ENCODE measurements around the gene EIF5.

EIF5 gene

GRCh38 chr14:103333754-103334643 lies at the start of gene EIF5:
Gene EIF5, plus strand, starts transcription at chr14:103334237. Its CDS starts 1,624 bp downstream, at chr14:103335861.
- DNase-seq: peak; percentile 97

GRCh38 chr14:103284574-103285467 lies 49.2 kb upstream of the EIF5 start:
- DNase-seq: no peak

- no peak for DNase-seq
Measured at GRCh38 chr14:103286460-103286859, 47.6 kb upstream of the EIF5 start.

- no peak for DNase-seq
Measured at GRCh38 chr14:103286968-103287850, 46.8 kb upstream of the EIF5 start.

- no peak for DNase-seq
Measured at GRCh38 chr14:103288076-103288766, 45.8 kb upstream of the EIF5 start.

- DNase-seq: no peak
Measured at GRCh38 chr14:103290056-103290455, 44.0 kb upstream of the EIF5 start.

DNA sequence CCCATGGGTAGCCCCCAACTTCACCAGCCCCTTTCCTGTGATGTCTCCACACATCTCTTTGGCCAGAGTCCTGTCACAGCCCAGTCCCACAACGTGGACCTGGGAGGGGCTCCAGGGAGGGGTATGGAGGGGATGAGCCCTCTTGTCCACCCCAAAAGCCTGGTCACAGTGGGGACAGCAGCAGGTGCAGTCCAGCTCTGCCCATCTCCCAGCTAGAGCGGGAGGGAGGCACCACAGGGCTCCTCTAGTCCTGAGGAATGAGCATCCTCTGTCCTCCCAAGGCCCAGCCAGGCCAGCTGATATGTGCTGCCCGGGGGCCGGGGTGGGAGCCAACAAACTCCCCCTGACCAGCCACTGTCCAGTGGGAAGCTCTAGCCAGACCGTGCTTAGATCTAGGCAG lies 43.5 kb upstream of the EIF5 start:
- DNase-seq: no peak

GRCh38 chr14:103290961-103291360 lies 43.1 kb upstream of the EIF5 start:
- DNase-seq: no peak

GRCh38 chr14:103292426-103293374 lies 41.3 kb upstream of the EIF5 start:
- DNase-seq: no peak

GRCh38 chr14:103293465-103293864 lies 40.6 kb upstream of the EIF5 start:
- DNase-seq: no peak

DNA sequence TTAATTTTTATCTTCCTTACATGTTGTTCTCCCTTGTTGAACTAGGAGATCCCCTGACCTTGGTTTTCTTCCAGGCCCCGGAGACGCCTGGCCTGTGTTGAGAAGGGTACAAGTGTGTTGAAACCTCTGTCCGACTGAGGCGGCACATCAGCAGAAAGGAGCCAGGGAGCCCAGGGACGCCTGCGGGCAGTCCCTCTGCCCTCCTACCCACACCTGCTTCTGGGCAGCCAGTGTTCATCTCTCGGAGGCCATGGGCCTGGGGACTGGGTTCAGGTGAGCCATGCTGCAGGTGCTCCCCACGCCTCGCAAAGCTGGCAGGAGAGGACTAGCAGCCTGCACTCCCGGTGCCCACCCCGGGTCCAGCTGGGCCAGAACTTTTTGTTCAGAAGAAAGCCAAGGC lies 39.9 kb upstream of the EIF5 start:
- DNase-seq: no peak

DNA sequence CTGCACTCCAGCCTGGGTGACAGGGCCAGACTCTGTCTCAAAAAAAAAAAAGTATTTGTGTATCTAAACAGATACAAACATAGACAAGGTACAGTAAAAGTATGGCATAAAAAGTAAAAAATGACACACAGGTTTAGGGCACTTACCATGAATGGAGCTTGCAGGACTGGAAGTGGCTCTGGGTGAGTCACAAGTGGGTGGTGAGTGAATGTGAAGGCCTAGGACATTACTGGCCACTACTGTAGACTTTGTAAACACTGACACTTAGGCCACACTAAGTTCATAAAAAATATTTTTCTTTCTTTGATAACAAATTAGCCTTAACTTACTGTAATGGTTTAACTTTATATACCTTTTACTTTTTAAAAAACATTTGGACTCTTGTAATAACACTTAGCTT lies 38.0 kb upstream of the EIF5 start:
- no peak for DNase-seq

DNA sequence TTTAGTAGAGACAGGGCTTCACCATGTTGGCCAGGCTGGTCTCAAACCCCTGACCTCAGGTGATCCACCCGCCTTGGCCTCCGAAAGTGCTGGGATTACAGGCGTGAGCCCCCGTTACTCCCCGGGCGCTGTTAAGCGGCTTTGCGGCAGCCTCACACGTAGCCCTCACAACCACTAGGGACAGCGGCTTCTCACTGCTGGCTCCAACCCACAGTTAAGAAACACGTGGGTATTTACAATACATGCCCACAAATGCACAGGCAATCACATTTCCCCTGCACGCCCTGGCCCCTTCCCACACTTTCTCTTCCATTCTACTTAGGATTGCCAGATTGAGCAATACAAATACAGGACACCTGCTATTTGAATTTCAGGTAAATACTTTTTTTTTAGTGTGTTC lies 37.0 kb upstream of the EIF5 start:
- no peak for DNase-seq

DNA sequence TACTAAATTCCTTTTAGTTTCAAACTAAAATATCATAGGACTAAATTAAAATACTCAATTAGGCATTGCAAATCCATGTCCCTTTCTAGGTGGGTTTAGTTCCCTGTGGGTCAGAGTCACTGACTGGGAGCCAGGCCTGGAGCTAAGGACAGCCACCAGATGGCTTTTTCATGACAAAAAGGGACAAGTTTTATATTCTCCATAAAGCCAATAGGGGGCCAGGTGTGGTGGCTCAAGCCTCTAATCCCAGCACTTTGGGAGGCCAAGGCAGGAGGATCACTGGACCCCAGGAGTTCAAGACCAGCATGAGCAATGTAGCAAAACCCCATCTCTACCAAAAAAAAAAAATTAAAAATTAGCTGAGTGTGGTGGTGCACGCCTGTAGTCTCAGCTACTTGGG lies 35.4 kb upstream of the EIF5 start:
- DNase-seq: no peak

GRCh38 chr14:103301512-103302354 lies 32.3 kb upstream of the EIF5 start:
- no peak for DNase-seq

DNA sequence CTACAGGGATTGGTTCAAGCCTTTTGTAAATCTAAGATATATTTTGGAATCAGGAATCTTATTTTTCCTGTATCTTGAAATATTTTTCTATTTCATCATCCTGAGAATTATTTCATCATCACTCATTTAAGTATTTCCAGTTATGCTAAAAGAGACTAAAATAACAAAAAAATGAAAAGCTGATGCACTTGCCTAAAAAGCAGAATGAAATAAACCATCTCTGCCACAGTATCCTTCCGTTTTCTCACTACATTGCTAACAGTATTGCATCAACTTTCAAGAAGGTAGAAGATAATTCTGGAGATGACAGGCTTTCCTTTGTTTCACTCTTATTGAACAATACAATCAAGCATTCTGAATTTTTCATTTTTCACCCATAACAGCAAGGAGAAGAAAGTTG lies 31.1 kb upstream of the EIF5 start:
- no peak for DNase-seq

GRCh38 chr14:103304706-103305105 lies 29.3 kb upstream of the EIF5 start:
- DNase-seq: no peak

DNA sequence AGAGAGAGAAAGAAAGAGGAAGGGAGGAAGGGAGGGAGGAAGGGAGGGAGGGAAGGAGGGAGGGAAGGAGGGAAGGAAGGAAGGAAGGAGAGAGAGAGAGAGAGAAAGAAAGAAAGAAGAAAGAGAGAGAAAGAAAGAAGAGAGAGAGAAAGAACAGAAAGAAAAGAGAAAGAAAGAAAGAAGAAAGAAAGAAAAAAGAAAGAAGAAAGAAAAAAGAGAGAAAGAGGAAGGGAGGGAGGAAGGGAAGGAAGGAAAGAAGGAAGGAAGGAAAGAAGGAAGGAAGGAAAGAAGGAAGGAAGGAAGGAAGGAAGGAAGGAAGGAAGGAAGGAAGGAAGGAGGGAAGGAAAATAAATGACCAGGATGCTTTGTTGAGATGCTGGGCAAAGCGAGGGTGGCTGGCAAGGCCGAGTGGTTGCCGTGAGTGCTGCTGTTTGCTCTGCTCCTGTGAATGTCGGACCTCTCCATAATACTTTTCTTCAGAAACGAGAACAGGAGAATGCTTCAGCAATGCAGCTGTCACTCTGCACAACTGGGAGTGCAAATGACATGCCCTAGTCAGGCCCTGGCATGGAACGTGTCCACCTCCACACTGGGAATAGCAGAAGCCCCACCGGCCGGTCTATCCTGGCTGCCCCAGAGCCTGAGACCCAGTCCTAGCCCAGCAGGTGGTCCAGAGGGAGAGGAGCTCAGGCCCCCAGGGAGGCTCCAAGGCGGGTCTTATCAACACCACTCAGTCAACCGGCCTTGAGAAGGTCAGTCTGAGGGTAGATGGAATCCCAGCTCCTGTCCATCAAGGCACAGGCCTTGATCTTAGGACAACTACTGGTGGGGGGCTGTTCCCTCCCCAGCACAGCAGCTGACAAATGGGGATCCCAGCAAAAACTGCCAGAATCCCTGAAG lies 25.1 kb upstream of the EIF5 start:
- DNase-seq: no peak

GRCh38 chr14:103310576-103311095 lies 23.4 kb upstream of the EIF5 start:
- DNase-seq: no peak
